ENCODE data around the gene TBC1D5.
"Not testable (repeated sequence)": the region's sequence is repeated elsewhere in the genome, so short reads cannot be mapped to it uniquely, and the experiment has no call there.

Gene TBC1D5

GRCh38 chr3:17625133-17625532 is 117.3 kb downstream of the TBC1D5 start:
- Mint-ChIP-seq H3K27me3 (no peaks in the 10 kb centered on the region), H3K27ac (no peak overlapping the region), H3K9me3 (no peaks in the 10 kb centered on the region), H3K4me1 (peaks cover 23% of the 10 kb centered on the region), H3K36me3 (peaks cover 42% of the 10 kb centered on the region), H3K4me3 (no peak overlapping the region)
- ATAC-seq, result no peak

GRCh38 chr3:17623464-17623863 is 119.0 kb downstream of the TBC1D5 start:
- no peak overlapping the region for H3K4me3 Mint-ChIP-seq
- H3K27ac Mint-ChIP-seq, result no peak overlapping the region
- H3K4me1 Mint-ChIP-seq, result peaks cover 21% of the 10 kb centered on the region
- no peaks in the 10 kb centered on the region for H3K27me3 Mint-ChIP-seq
- ATAC-seq, result no peak
- H3K9me3 Mint-ChIP-seq, result no peaks in the 10 kb centered on the region
- peaks cover 53% of the 10 kb centered on the region for H3K36me3 Mint-ChIP-seq

GRCh38 chr3:17619968-17620367 is 122.5 kb downstream of the TBC1D5 start:
- no peak overlapping the region for H3K27ac Mint-ChIP-seq
- H3K9me3 Mint-ChIP-seq, result no peaks in the 10 kb centered on the region
- peaks cover 72% of the 10 kb centered on the region for H3K36me3 Mint-ChIP-seq
- no peaks in the 10 kb centered on the region for H3K27me3 Mint-ChIP-seq
- no peak overlapping the region for H3K4me3 Mint-ChIP-seq
- ATAC-seq, result no peak
- H3K4me1 Mint-ChIP-seq, result no peaks in the 10 kb centered on the region

GRCh38 chr3:17613017-17613416 is 129.4 kb downstream of the TBC1D5 start:
- Mint-ChIP-seq H3K4me1 (peaks cover 29% of the 10 kb centered on the region), H3K36me3 (peaks cover 67% of the 10 kb centered on the region)
- H3K9me3 Mint-ChIP-seq, ATAC-seq, H3K4me3 Mint-ChIP-seq, H3K27ac Mint-ChIP-seq, H3K27me3 Mint-ChIP-seq: not testable (repeated sequence)

- no peaks in the 10 kb centered on the region for H3K27me3 Mint-ChIP-seq
- peaks cover 45% of the 10 kb centered on the region for H3K36me3 Mint-ChIP-seq
- peaks cover 4% of the 10 kb centered on the region for H3K9me3 Mint-ChIP-seq
- ATAC-seq, result no peak
- H3K4me3 Mint-ChIP-seq, result no peak overlapping the region
- no peak overlapping the region for H3K27ac Mint-ChIP-seq
- H3K4me1 Mint-ChIP-seq, result peaks cover 42% of the 10 kb centered on the region
Measured at GRCh38 chr3:17607905-17608304, 134.5 kb downstream of the TBC1D5 start.

GRCh38 chr3:17605934-17606333 is 136.5 kb downstream of the TBC1D5 start:
- no peaks in the 10 kb centered on the region for H3K27me3 Mint-ChIP-seq
- no peak overlapping the region for H3K4me3 Mint-ChIP-seq
- peaks cover 41% of the 10 kb centered on the region for H3K4me1 Mint-ChIP-seq
- H3K9me3 Mint-ChIP-seq, result peaks cover 4% of the 10 kb centered on the region
- H3K27ac Mint-ChIP-seq, result no peak overlapping the region
- H3K36me3 Mint-ChIP-seq, result peaks cover 46% of the 10 kb centered on the region
- no peak for ATAC-seq

- Mint-ChIP-seq H3K9me3 (peaks cover 4% of the 10 kb centered on the region), H3K4me3 (no peak overlapping the region), H3K27me3 (no peaks in the 10 kb centered on the region), H3K36me3 (peaks cover 38% of the 10 kb centered on the region), H3K4me1 (peaks cover 35% of the 10 kb centered on the region), H3K27ac (no peak overlapping the region)
- ATAC-seq, result no peak
Measured at GRCh38 chr3:17605032-17605431, 137.4 kb downstream of the TBC1D5 start.

- Mint-ChIP-seq H3K9me3 (peaks cover 4% of the 10 kb centered on the region), H3K36me3 (peaks cover 37% of the 10 kb centered on the region), H3K27ac (no peak overlapping the region), H3K27me3 (no peaks in the 10 kb centered on the region), H3K4me1 (peaks cover 12% of the 10 kb centered on the region), H3K4me3 (no peak overlapping the region)
- no peak for ATAC-seq
Measured at GRCh38 chr3:17602126-17602525, 140.3 kb downstream of the TBC1D5 start.

- H3K27me3 Mint-ChIP-seq, result no peaks in the 10 kb centered on the region
- no peak overlapping the region for H3K27ac Mint-ChIP-seq
- peaks cover 62% of the 10 kb centered on the region for H3K36me3 Mint-ChIP-seq
- no peak overlapping the region for H3K4me3 Mint-ChIP-seq
- H3K9me3 Mint-ChIP-seq, result peaks cover 16% of the 10 kb centered on the region
- ATAC-seq, result no peak
- peaks cover 20% of the 10 kb centered on the region for H3K4me1 Mint-ChIP-seq
Measured at GRCh38 chr3:17592956-17593355, 149.5 kb downstream of the TBC1D5 start.

GRCh38 chr3:17590465-17590864 is 152.0 kb downstream of the TBC1D5 start:
- no peak for ATAC-seq
- Mint-ChIP-seq H3K4me3 (no peak overlapping the region), H3K27me3 (no peaks in the 10 kb centered on the region), H3K9me3 (peaks cover 16% of the 10 kb centered on the region), H3K36me3 (peaks cover 64% of the 10 kb centered on the region), H3K27ac (no peak overlapping the region), H3K4me1 (peaks cover 33% of the 10 kb centered on the region)

- Mint-ChIP-seq H3K4me3 (no peak overlapping the region), H3K27me3 (no peaks in the 10 kb centered on the region), H3K36me3 (peaks cover 63% of the 10 kb centered on the region), H3K27ac (no peak overlapping the region), H3K4me1 (peaks cover 36% of the 10 kb centered on the region), H3K9me3 (peaks cover 16% of the 10 kb centered on the region)
- ATAC-seq, result no peak
Measured at GRCh38 chr3:17589888-17590287, 152.5 kb downstream of the TBC1D5 start.

GRCh38 chr3:17588422-17588821 is 154.0 kb downstream of the TBC1D5 start:
- no peak overlapping the region for H3K27ac Mint-ChIP-seq
- H3K36me3 Mint-ChIP-seq, result peaks cover 57% of the 10 kb centered on the region
- H3K4me3 Mint-ChIP-seq, result no peak overlapping the region
- ATAC-seq, result no peak
- H3K27me3 Mint-ChIP-seq, result no peaks in the 10 kb centered on the region
- H3K4me1 Mint-ChIP-seq, result peaks cover 36% of the 10 kb centered on the region
- H3K9me3 Mint-ChIP-seq, result peaks cover 16% of the 10 kb centered on the region

- Mint-ChIP-seq H3K27ac (peak overlapping the region; percentile 24), H3K4me1 (peaks cover 36% of the 10 kb centered on the region), H3K4me3 (no peak overlapping the region), H3K36me3 (peaks cover 31% of the 10 kb centered on the region), H3K27me3 (no peaks in the 10 kb centered on the region), H3K9me3 (peaks cover 15% of the 10 kb centered on the region)
- no peak for ATAC-seq
Measured at GRCh38 chr3:17585394-17586325, 156.8 kb downstream of the TBC1D5 start.

GRCh38 chr3:17584066-17584465 is 158.4 kb downstream of the TBC1D5 start:
- H3K9me3 Mint-ChIP-seq, result no peaks in the 10 kb centered on the region
- H3K4me1 Mint-ChIP-seq, result peaks cover 27% of the 10 kb centered on the region
- no peak for ATAC-seq
- no peaks in the 10 kb centered on the region for H3K27me3 Mint-ChIP-seq
- peaks cover 15% of the 10 kb centered on the region for H3K36me3 Mint-ChIP-seq
- no peak overlapping the region for H3K4me3 Mint-ChIP-seq
- no peak overlapping the region for H3K27ac Mint-ChIP-seq

GRCh38 chr3:17583530-17583929 is 158.9 kb downstream of the TBC1D5 start:
- Mint-ChIP-seq H3K27me3 (no peaks in the 10 kb centered on the region), H3K4me1 (peaks cover 21% of the 10 kb centered on the region), H3K27ac (no peak overlapping the region), H3K4me3 (no peak overlapping the region), H3K36me3 (peaks cover 14% of the 10 kb centered on the region), H3K9me3 (no peaks in the 10 kb centered on the region)
- ATAC-seq, result no peak

- Mint-ChIP-seq H3K36me3 (peaks cover 14% of the 10 kb centered on the region), H3K9me3 (no peaks in the 10 kb centered on the region), H3K4me3 (no peak overlapping the region), H3K27ac (no peak overlapping the region), H3K27me3 (no peaks in the 10 kb centered on the region), H3K4me1 (peaks cover 14% of the 10 kb centered on the region)
- no peak for ATAC-seq
Measured at GRCh38 chr3:17581421-17582080, 160.9 kb downstream of the TBC1D5 start.

Data from stimulated activated memory B cell treated with anti-CD40 and anti-IgM and Interleukin-4, amounts not matched to agents 10 μg/mL and 1 μg/mL and 100 μg/mL, for 72 hours (primary cell).